Measurements from ENCODE around the gene MYLK. TPM values are rescaled to one million over a fixed set of nuclear protein-coding genes. Genes with fewer than 3 reads are reported as not detected.
A peak's percentile ranks its signal among the peaks of the same experiment; 100 is the strongest.
"Not testable (repeated sequence)": the region's sequence is repeated elsewhere in the genome, so short reads cannot be mapped to it uniquely, and the experiment has no call there.

Gene MYLK
- total and polyA plus RNA-seq, 8 donors, result 35.1 to 916 (median 340) TPM

- intact Hi-C loops (cut with DNase I; ENCODE audit: low total_unique reads), result no loop called here
- TF ChIP-seq CTCF (IDR thresholded peaks at IDR 0.05), result no peak
- peak in 1 of 3 donors; percentile 62 for TF ChIP-seq POLR2AphosphoS5 (IDR thresholded peaks at IDR 0.05)
- TF ChIP-seq POLR2A (IDR thresholded peaks at IDR 0.05), result no peak
- no peak for TF ChIP-seq EP300 (IDR thresholded peaks at IDR 0.05)
- DNase-seq, result peak in 1 of 2 donors; percentile 57
- peak overlapping the region in 3 of 5 donors; percentile 26 to 72 (median 52) for H3K27ac ChIP-seq
- peaks cover 0 to 6% (median 0%) of the 10 kb centered on the region in 4 donors for H3K36me3 ChIP-seq
- H3K4me1 ChIP-seq, result peaks cover 0 to 52% (median 15%) of the 10 kb centered on the region in 4 donors
- no peaks in the 10 kb centered on the region for H3K9me3 ChIP-seq
- 41 to 65% (median 48%) methylated on average over 5 of the region's 5 CpGs for WGBS, 5 donors
- H3K4me3 ChIP-seq, result no peak overlapping the region
- H3K27me3 ChIP-seq, result no peaks in the 10 kb centered on the region
Observed at GRCh38 chr3:123605789-123606234, 278.3 kb downstream of the MYLK start.

DNA sequence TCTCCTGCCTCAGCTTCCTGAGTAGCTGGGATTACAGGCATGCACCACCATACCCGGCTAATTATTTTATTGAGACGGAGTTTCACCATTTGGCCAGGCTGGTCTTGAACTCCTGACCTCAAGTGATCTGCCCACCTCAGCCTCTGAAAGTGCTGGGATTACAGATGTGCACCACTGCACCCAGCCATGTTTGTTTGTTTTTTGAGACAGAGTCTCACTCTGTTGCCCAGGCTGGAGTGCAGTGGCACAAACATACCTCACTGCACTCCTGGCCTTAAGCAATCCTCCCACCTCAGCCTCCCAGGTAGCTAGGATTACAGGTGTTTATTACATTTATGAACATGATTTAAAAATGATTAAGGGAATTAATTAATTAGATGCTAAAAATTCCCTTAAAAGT is 281.0 kb downstream of the MYLK start:
- WGBS, 5 donors, result 46 to 96% (median 83%) methylated on average over 2 of the region's 2 CpGs
- H3K27ac ChIP-seq, result not testable (repeated sequence)

GRCh38 chr3:123602325-123602724 is 281.8 kb downstream of the MYLK start:
- TF ChIP-seq EP300 (IDR thresholded peaks at IDR 0.05) (no peak), POLR2AphosphoS5 (IDR thresholded peaks at IDR 0.05) (peak in 1 of 3 donors; percentile 15)
- peaks cover 0 to 52% (median 15%) of the 10 kb centered on the region in 4 donors for H3K4me1 ChIP-seq
- H3K27ac ChIP-seq, result no peak overlapping the region
- no peaks in the 10 kb centered on the region for H3K36me3 ChIP-seq
- no peaks in the 10 kb centered on the region for H3K9me3 ChIP-seq
- no peaks in the 10 kb centered on the region for H3K27me3 ChIP-seq
- no peak overlapping the region for H3K4me3 ChIP-seq
- intact Hi-C loops (cut with DNase I; ENCODE audit: low total_unique reads), result no loop called here
- DNase-seq, result no peak
- 41 to 49% (median 43%) methylated on average over 1 of the region's 1 CpG for WGBS, 5 donors

More for the DNA sequence above, 281.0 kb downstream of the MYLK start:
- H3K9me3 ChIP-seq; H3K27me3 ChIP-seq; intact Hi-C loops (cut with DNase I; ENCODE audit: low total_unique reads); H3K4me3 ChIP-seq; DNase-seq; H3K36me3 ChIP-seq: not testable (repeated sequence)
- peaks cover 0 to 52% (median 15%) of the 10 kb centered on the region in 4 donors for H3K4me1 ChIP-seq

GRCh38 chr3:123600863-123601262 is 283.3 kb downstream of the MYLK start:
- TF ChIP-seq POLR2AphosphoS5 (IDR thresholded peaks at IDR 0.05), result peak in 2 of 3 donors; percentile 45 to 64
- H3K36me3 ChIP-seq; intact Hi-C loops (cut with DNase I; ENCODE audit: low total_unique reads); H3K9me3 ChIP-seq; H3K27me3 ChIP-seq; H3K4me3 ChIP-seq: not testable (repeated sequence)
- DNase-seq, result peak in 1 of 2 donors; percentile 46
- peak overlapping the region in 4 of 5 donors; percentile 4 to 43 (median 24) for H3K27ac ChIP-seq
- H3K4me1 ChIP-seq, result peaks cover 0 to 42% (median 14%) of the 10 kb centered on the region in 4 donors

DNA sequence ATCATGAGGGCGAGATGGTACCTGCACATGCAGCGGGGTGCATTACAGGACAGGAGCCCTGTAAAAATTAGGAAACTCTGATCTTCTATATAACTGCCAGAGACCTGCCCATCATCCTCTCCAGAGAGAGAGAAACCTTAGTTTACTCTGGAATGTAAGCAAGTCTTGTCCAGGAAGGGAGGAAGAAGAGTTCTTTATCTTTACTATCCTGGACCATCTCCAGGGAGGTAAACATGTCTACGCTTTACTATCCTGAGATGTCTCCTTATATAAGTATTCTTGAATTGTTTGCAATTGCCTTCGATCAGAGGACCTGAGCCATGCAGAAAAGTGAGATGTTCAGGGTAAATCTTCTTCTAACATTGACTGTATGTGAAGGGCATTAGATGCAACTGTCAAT is 286.6 kb downstream of the MYLK start:
- intact Hi-C loops (cut with DNase I; ENCODE audit: low total_unique reads), result no loop called here
- WGBS, 5 donors, result 90 to 96% (median 91%) methylated on average over 4 of the region's 4 CpGs
- H3K9me3 ChIP-seq, result no peaks in the 10 kb centered on the region

More for the DNA sequence above, 286.6 kb downstream of the MYLK start:
- Histone ChIP-seq H3K4me3 (no peak overlapping the region), H3K27me3 (no peaks in the 10 kb centered on the region), H3K36me3 (peaks cover 0 to 3% (median 0%) of the 10 kb centered on the region in 4 donors), H3K4me1 (peaks cover 0 to 18% (median 8%) of the 10 kb centered on the region in 4 donors), H3K27ac (no peak overlapping the region)
- TF ChIP-seq POLR2AphosphoS5 (IDR thresholded peaks at IDR 0.05) (no peak), CTCF (IDR thresholded peaks at IDR 0.05) (no peak), EP300 (IDR thresholded peaks at IDR 0.05) (no peak), POLR2A (IDR thresholded peaks at IDR 0.05) (no peak)
- DNase-seq, result no peak

All from stomach (tissue), 9 donors.